Head of caudate nucleus (tissue), 42 donors: ENCODE results near the gene CD300C.
"Not testable (repeated sequence)": the region's sequence is repeated elsewhere in the genome, so short reads cannot be mapped to it uniquely, and the experiment has no call there.

Experiments
- DNase-seq, 42 donors: peaks; one replicate each; pipeline versions ENCODE4 v3.0.0 to v3.0.0-alpha.2; 2020 to 2021; ENCODE audit warnings: mixed read lengths in 7 of 42
- intact Hi-C: fragments of 100-400 bp; cut with DNase I; formaldehyde crosslinking; loops from one replicate; pipeline ENCODE4 v1.15.0; 2022

The CD300C gene

DNA sequence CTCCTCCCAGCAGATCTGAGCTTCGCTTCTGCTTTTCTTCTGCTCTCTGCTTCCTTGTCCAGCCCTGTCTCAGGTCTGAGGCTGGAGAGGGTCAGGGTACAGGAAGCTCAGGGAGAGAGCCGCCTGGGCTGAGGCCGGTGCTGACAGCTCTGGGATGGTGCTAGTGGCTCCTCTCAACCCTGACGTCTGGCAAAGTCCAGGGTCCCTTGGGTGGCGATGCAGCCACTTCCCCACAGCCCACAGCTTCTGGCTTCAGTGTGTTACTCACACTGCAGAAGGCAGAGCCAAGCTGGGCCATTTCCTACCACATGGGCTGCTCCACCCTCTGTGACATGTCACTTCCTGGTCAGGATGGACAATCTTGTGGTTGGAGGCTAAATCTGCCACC lies at the start of gene CD300C:
Gene CD300C, minus strand, starts transcription at position 273 of the 388 bp plus-strand sequence. CDS start 333 bp downstream, outside the sequence.
- DNase-seq, result peak in 26 of 42 donors; percentile 5 to 65 (median 35)
- intact Hi-C loops, result no loop called here

DNA sequence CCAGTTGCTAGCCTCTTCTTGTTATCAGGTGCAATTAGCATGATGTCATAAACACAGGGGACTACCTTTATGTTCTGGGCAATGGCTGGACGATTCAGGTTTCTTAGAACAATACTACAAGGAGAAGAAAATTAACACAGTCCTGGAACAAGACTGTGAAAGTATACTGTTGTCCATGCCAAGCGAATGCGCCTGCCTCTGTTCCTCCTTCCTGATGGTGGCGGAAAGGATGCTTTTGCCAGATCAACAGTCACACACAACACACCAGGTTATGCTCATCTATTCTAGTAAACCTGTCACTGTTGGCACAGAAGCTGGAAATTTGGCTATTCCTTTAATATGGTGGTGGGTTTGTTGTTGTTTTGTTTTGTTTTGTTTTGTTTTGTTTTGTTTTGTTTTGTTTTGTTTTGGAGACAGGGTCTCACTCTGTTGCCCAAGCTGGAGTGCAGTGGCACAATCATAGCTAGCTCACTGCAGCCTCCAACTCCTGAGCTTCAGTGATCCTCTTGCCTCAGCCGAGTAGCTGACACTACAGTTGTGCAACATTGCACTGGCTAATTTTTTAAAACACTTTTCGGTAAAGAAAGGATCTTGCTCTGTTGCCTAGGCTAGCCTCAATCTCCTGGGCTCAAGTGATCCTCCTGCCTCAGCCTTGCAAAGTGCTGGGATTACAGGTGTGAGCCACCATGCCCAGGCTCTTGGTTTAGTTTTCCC lies 49.3 kb upstream of the CD300C start:
- intact Hi-C loops, result no loop called here
- no peak for DNase-seq

DNA sequence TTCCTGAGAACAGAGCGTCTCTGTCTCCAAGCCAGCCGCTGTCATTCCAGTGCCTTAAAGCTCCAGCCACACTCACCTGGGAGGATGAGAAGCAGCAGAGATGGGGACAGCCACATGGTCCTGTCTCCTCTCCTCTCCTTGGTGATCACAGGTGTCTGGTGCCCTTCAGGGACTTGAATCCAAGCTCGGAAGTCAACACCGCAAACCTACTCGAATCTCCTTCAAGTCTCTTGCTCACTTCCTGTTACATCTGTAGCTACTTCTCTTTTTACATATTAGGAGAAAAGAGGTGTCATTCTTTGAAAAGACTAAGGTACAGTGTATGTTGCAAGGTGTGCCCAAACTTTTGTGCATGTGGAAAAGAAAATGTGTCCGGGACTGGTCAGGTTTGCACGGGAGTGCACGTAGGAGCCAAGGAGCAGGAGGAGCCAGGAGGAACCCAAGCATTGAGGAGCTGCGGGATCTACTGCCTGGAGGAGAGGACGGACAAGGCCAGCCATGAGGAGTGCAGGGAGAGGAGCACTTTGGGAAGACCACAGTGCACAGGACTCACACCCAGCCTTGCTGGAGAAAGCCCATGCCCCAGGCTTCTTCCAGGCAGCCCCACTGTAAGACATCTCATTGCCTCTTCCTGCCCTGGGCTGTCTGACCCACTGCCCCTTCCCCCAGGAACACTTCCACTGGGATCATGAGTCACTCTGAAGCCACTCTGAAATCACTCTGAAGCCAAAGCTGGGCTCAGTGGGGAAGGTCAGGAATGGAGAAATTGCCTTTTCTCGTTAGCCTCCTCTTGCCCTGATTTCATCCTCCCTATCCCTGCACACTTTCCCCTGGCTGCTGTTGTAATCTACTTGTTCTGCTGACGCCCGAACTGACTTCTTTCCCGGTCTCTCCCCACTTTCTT lies 46.4 kb upstream of the CD300C start, which contains the start of gene CD300LD:
Gene CD300LD, minus strand, starts transcription at position 197 of the 904 bp plus-strand sequence. Its CDS starts 81 bp downstream, at position 116.
- DNase-seq, result no peak
- intact Hi-C loops, result no loop called here

DNA sequence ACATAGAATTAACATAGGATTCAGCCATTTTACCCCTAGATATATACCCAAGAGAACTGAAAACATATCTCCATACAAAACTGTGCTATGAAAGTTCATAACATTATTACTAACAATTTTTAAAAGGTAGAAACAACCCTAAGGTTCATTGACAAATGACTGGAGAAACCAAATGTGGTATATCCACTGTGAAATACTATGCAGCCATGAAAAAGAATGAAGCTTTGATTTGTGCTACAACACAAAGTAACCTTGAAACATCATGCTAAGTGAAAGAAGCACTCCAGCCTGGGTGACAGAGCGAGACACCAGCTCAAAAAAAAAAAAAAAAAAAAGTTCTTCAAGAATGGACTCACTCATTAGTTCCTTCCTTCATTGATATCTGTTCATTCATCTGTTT lies 45.6 kb upstream of the CD300C start:
- no peak for DNase-seq
- intact Hi-C loops, result no loop called here

DNA sequence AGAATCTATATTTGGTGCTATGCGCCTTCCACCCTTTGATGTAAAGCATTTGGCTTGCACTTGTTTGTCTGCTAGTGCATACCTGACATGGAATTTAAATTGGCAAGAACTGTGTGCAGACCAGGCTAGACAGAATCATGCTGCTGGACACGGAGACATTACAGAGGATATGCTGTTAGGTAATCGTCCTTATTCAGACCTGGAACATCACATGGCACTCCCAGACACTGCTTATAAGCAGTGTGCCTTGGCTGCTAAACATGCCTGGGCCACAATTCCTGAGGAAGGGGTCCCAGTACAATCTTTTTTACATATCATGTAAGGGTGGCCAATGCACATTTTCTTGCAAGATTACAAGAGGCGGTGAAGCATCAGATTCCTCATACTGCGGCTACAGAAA lies 39.8 kb upstream of the CD300C start:
- DNase-seq, result no peak

DNA sequence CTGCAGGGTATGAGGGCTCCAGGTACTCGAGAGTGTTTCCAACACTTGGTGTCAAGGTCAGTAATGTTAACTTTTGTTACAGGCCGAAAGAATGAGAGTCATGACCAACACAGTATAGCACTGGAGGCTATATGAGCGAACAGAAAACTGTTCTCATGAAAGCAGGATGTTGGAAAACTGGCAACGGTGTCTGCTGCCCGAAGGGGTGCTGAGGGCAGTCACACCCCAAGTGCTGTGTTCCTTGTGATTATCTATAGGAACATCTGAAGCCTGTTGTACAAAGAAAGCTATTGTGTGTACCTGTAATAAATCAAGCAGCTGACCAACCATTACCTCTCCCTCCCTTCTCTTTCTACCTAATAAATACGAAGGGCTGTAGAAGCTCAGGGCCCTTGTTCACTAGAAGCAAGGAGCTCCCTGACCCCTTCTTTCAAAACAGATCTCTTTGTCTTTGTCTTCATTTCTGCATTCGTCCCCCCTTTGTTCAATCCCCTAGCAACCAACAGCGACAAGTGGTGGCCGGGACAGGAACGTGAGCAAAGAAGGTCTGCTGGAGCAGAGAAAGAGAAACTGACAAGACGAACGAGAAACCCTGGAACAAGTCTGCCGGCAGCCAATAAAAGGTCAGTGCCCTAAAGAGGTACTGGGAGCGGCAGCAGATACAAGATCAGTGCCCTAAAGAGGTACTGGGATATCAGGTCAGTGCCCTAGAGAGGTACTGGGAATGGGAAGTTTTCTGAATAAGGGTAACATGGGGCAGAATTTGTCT lies 38.6 kb upstream of the CD300C start:
- intact Hi-C loops, result no loop called here
- DNase-seq, result no peak

More for the DNA sequence above, 39.8 kb upstream of the CD300C start:
- intact Hi-C loops, result no loop called here

DNA sequence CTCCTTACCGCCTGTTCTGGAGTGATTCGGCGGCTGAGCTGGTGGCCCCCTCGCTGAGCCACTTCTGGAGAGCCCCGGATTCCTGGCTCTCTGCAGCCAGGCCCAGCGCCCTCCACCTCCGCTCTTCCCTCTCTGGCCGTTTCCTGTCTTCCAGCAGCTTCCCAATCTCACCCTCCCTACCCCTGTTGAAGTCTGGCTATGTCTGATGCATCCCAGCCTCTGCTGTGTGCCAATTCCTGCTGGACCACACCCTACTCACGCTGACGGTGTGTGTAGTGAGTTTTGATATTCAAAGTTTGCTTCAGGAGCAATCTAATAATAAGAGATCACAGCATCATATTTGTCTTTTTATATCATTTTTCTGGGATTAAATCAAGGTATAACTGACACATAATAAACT lies 36.7 kb upstream of the CD300C start:
- no peak for DNase-seq
- intact Hi-C loops, result no loop called here

DNA sequence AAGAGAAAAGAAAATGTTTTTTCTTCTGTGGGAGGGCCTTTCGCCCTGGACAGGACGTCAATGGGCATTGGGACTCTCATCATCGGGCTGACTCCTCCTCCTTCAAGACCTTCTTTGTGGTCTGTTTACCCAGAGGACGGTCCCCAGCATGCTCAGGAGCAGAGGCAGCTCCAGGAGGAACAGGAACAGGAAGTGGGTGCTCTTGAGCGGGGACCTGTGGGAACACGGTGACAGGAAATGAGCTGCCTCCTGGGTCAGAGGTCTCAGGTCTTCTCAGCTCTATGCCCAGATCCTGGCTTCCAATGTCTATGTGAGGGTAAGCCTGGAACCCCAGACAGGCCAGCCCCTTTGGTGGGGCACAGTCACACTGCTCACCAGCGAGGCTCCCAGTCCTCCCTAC lies 34.0 kb upstream of the CD300C start:
- intact Hi-C loops, result no loop called here
- DNase-seq, result no peak

DNA sequence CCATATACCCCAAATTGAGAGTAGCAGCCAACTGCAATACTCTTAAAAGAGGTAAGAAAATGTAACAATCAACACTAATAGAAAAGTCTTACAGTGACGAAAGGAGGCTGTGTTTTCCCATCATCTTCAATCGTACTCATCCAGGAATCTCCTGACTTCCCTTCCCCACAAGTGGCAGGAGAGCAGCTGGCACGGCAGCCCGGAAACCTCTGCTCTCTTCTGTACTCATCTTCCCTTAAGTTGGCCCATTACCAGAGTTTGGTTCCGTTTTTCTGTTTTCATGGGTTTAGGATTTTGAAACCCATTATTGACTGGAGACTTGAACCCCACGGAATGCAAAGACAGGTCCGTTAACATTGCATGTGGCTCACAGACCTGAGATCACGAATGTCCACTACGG lies 33.1 kb upstream of the CD300C start:
- DNase-seq, result no peak
- intact Hi-C loops, result no loop called here

DNA sequence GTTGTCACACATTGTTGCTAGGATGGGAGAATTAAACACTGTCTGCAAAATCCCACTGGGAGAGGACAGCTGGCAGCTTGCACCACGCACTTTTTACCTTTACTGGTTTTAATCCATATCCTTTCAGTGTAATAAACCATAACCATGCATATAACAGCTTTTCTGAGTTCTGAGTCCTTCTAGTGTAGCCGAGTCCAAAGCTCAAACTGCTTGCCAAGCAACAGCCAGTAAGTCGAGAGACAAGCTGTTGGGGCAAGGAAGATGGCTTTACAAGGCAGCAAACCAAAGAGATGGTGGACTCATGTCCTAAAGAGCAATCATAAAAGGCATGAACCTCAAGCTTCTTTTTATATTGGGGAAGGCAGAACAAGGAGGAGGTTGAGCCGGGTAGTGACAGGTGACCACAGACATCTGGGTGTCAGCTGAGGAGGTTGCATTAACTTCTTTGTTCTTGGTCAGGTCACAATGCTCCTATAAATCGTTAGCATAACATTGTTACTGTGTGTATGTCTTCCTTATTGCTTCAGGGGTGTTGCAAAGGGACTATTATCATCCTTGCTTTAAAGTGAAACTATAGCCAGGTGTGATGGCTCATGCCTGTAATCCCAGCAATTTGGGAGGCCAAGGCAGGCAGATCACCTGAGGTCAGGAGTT lies 28.7 kb upstream of the CD300C start:
- intact Hi-C loops, result no loop called here

DNA sequence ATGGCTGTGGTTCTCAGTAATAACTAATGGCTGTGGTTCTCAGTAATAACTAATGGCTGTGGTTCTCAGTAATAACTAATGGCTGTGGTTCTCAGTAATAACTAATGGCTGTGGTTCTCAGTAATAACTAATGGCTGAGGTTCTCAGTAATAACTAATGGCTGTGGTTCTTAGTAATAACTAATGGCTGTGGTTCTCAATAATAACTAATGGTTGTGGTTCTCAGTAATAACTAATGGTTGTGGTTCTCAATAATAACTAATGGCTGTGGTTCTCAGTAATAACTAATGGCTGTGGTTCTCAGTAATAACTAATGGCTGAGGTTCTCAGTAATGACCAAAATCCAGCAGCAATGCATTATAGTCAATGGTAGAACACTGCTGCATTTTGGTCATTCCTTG lies 27.7 kb upstream of the CD300C start:
- intact Hi-C loops, DNase-seq: not testable (repeated sequence)

More for the DNA sequence above, 28.7 kb upstream of the CD300C start:
- DNase-seq, result no peak

DNA sequence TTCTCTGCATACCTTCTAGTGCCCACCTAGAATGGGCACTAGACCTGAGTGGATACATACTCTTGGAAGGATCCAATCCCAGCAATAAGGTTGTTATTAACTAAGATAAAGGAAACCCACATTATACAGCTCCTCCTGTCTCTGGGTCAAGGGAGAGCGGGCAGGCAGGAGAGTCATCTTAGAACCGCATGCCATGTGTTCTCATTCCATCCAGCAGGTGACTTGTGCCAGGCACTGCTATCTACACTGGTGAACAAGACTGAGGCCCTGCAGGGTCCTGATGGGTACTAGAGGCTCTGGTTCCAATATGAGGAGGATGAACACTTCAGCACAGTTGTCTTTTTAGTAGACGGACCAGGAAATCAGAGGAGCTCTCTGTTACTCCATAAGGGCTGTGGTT lies 27.3 kb upstream of the CD300C start:
- intact Hi-C loops, result no loop called here
- DNase-seq, result no peak

DNA sequence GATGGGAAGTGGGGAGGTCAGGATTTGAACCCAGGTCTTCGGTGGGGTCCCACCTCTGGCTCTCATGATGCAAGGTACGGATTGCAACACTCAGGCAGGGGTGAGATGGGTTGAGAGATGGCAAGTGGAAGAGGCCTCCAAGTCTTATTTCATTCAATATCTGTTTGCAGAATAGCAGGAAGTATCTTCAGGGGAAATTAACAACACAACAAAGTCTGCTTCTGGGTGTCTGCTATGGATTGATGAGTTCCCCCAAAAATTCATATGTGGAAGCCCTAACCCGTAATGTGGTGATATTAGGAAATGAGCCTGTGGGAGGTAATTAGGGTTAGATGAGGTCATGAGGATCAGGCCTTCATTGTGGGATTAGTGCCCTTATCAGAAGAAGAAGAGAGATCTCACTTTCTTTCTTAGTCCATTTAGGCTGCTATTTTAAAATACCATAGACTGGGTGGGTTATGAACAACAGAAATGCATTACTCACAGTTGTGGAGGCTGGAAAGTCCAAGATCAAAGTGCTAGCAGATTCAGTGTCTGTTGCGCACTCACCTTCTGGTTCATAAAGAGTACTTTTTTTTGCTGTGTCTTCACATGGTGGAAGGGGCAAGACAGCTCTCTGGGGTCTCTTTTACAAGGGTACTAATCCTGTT lies 25.8 kb upstream of the CD300C start:
- no peak for DNase-seq
- intact Hi-C loops, result no loop called here

DNA sequence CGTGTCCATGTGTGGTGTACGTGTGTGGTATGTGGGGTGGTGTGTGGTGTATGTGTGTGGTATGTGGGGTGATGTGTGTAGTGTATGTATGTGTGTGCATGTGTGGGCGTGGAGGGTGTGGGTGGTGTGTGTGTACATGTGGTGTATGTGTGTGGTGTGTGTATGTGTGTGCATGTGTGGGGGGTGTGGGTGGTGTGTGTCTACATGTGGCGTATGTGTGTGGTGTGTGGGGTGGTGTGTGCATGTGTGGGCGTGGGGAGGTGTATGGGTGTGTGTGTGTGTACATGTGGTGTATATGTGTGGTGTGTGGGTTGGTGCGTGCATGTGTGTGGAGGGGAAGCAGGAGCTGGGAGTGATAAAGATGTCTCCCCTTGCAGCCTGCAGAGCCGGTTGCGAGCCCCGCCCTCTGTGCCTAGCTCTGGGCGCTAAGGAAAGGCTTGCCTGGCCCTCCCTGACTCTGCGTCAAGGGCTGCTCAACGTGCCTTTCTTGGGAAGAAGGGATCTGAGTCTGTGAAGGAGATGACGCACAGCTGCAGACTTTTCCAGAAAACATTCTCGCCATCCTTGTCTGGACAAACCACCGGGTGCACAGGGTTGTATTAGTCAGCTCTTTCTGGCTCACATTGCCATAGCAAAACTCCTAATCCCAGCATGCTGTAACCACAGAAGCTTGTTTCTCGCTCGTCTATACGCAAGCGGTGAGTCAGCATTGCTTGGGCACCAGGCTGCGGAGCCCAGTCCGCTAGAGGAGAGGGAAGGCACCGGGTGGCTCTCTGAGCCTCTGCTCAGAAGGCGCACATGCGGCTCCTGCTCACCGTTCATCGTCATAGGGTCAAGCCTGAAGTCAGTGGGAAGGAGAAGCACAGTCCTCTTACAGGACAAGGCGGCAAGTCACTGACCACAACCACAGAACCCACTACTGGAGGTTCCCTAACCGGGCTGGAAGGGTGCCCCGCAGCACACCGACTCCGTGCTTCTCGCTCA lies 23.4 kb upstream of the CD300C start:
- DNase-seq, result peak in 14 of 42 donors; percentile 6 to 45 (median 18)
- intact Hi-C loops, result no loop called here

DNA sequence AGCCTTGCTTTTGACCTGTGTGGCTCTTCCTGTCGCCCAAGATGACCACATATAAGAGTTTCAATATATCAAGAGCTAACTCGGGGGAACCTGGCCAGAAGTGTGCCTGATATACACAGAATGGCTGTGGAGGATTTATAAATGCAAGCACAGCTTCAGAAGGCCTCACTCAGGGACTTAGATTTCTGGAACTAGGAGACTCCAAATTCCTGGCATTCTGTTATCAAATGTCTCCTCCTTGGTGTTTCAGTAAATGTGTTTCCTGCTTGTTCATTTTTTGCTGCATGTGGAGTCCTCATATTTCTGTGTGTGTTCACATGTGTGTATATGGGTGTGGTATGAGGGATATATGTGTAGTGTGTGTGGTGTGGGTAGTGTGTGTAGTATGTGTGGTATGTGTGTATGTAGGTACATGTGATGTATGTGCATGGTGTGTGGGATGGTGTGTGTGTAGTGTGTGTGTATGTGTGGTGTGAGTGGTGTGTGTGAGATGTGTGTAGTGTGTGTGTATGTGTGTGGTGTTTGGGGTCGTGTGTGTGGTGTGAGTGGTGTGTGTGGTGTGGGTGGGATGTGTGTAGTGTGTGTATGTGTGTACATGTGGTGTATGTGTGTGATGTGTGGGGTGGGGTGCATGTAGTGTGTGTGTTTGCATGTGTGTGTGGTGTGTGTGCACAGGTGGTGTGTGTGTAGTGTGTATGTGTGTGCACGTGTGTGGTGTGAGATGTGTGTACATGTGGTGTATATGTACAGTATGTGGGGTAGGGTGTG lies 22.4 kb upstream of the CD300C start:
- DNase-seq, result no peak
- intact Hi-C loops, result no loop called here

DNA sequence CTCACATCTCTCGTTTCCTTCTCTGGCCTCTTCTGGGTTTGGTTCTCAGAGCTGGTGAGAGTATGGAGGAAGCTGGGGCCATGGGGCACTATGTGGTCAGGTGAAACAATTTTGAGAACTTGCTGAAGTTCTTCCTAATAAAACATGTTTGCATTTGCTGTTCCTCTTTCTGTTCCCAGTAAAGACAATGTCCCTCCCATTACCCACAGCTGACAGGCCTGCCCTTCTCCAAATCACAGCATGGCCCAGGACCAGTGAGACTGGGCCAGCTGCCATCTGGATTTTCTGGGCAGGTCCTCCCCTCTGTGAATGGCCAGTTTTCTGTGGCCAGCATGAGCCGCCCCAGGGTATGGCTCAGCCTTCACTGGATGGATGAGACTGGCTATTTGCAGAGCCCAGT lies 21.5 kb upstream of the CD300C start, which contains the start of gene CD300H:
Gene CD300H, minus strand, starts transcription at position 113 of the 400 bp plus-strand sequence.
- intact Hi-C loops, result no loop called here
- DNase-seq, result peak in 18 of 42 donors; percentile 5 to 51 (median 28)
